Muscle of arm (tissue), 14 donors: ENCODE measurements around the gene AIMP2. TPM values are rescaled to one million over a fixed set of nuclear protein-coding genes. Genes with fewer than 3 reads are reported as not detected.
"Not testable (repeated sequence)": the region's sequence is repeated elsewhere in the genome, so short reads cannot be mapped to it uniquely, and the experiment has no call there.

ENCODE experiments used
- DNase-seq: peaks from one replicate; pipeline ENCODE4 v3.0.0-alpha.2; 2013
- long read RNA-seq, 11 donors: transcript quantifications; one replicate each; lab custom pipeline, GENCODE V29; 2026
- polyA plus RNA-seq, 12 donors: library from polyadenylated mRNA; unstranded; fragments of 120-200 nt; gene quantifications; one replicate each; pipeline ENCODE4 v1.2.1, GENCODE V29; 2013; ENCODE audit not compliant: insufficient read length in 12 of 12

Gene AIMP2
- polyA plus RNA-seq: 10 to 100 TPM in 11 of 12 donors, not detected in 1; 20.6 to 42.3 (median 28.2) TPM
- long read RNA-seq, donor 1, transcript AIMP2-201 (4 exons, 1,225 nt): major isoform, 13 of 80 reads
- long read RNA-seq, donor 1, partial matches to known transcripts: 66 of 80 reads
- long read RNA-seq, donor 1, other reads (novel, unspliced or antisense): 0 of 80 reads
- long read RNA-seq, donor 2, transcript AIMP2-201 (4 exons, 1,225 nt): major isoform, 28 of 34 reads
- long read RNA-seq, donor 2, partial matches to known transcripts: 6 of 34 reads
- long read RNA-seq, donor 2, other reads (novel, unspliced or antisense): 0 of 34 reads
- long read RNA-seq, donor 3, transcript AIMP2-201 (4 exons, 1,225 nt): major isoform, 7 of 10 reads
- long read RNA-seq, donor 3, partial matches to known transcripts: 0 of 10 reads
- long read RNA-seq, donor 3, other reads (novel, unspliced or antisense): 0 of 10 reads
- long read RNA-seq, donor 4, transcript AIMP2-201 (4 exons, 1,225 nt): major isoform, 9 of 25 reads
- long read RNA-seq, donor 4, partial matches to known transcripts: 15 of 25 reads
- long read RNA-seq, donor 4, other reads (novel, unspliced or antisense): 0 of 25 reads
- long read RNA-seq, donor 5, transcript AIMP2-201 (4 exons, 1,225 nt): major isoform, 31 of 34 reads
- long read RNA-seq, donor 5, partial matches to known transcripts: 0 of 34 reads
- long read RNA-seq, donor 5, other reads (novel, unspliced or antisense): 0 of 34 reads
- long read RNA-seq, donor 6, transcript AIMP2-201 (4 exons, 1,225 nt): major isoform, 10 of 50 reads
- long read RNA-seq, donor 6, partial matches to known transcripts: 40 of 50 reads
- long read RNA-seq, donor 6, other reads (novel, unspliced or antisense): 0 of 50 reads
- long read RNA-seq, donor 7, transcript AIMP2-201 (4 exons, 1,225 nt): major isoform, 6 of 27 reads
- long read RNA-seq, donor 7, partial matches to known transcripts: 20 of 27 reads
- long read RNA-seq, donor 7, other reads (novel, unspliced or antisense): 0 of 27 reads
- long read RNA-seq, donor 8, transcript AIMP2-201 (4 exons, 1,225 nt): major isoform, 28 of 54 reads
- long read RNA-seq, donor 8, partial matches to known transcripts: 26 of 54 reads
- long read RNA-seq, donor 8, other reads (novel, unspliced or antisense): 0 of 54 reads
- long read RNA-seq, donor 9, transcript AIMP2-201 (4 exons, 1,225 nt): major isoform, 12 of 20 reads
- long read RNA-seq, donor 9, partial matches to known transcripts: 7 of 20 reads
- long read RNA-seq, donor 9, other reads (novel, unspliced or antisense): 0 of 20 reads
- long read RNA-seq, donor 10, transcript AIMP2-201 (4 exons, 1,225 nt): major isoform, 20 of 65 reads
- long read RNA-seq, donor 10, partial matches to known transcripts: 39 of 65 reads
- long read RNA-seq, donor 10, other reads (novel, unspliced or antisense): 5 of 65 reads
- long read RNA-seq, donor 11, transcript AIMP2-201 (4 exons, 1,225 nt): major isoform, 19 of 26 reads
- long read RNA-seq, donor 11, partial matches to known transcripts: 5 of 26 reads
- long read RNA-seq, donor 11, other reads (novel, unspliced or antisense): 0 of 26 reads

DNA sequence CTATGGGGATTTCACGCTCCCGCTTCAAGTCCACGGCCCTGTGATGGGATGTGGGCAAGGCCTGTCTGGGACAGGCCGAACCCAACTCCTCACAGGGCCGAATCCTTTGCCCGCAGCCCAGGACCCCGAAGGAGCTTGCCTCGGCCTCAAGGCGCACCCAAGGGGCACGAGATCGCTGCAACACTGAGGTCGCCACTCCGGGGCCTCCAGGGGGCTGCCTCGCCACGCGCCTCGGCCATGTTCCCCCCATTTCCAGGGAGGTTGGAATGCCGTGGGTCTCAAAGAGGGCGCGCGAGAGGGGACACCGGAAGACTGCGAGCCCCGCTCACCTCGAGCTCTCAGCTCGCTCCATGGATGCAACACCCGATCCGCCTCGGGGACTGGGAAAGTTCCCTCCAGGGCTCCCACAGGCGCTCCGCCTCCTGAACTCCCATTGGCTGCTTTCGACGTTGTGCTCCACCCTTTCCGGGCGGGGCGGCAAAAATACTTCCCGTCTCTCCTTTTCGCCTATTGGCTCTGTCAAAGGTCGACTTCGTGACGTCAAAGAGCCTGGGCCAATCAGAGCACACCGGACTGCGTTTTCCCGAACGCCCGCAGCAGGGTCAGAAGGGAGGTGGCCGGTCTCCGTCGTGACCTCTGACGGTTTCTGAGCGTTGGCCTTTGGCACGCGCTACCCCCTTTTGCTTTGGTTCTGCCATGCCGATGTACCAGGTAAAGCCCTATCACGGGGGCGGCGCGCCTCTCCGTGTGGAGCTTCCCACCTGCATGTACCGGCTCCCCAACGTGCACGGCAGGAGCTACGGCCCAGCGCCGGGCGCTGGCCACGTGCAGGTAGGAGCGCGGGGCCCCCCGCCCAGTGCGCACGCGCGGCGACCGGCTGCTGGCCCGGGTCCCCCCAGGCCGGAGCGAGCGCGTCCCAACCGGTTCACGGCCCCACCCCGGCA lies at the start of gene AIMP2, which contains the start of gene PMS2:
Gene AIMP2, plus strand, starts transcription at position 605 of the 944 bp plus-strand sequence. Its CDS starts 92 bp downstream, at position 697.
Gene PMS2, minus strand, starts transcription at position 382 of the 944 bp plus-strand sequence. Its CDS starts 30 bp downstream, at position 352.
- peak; percentile 98 for DNase-seq

DNA sequence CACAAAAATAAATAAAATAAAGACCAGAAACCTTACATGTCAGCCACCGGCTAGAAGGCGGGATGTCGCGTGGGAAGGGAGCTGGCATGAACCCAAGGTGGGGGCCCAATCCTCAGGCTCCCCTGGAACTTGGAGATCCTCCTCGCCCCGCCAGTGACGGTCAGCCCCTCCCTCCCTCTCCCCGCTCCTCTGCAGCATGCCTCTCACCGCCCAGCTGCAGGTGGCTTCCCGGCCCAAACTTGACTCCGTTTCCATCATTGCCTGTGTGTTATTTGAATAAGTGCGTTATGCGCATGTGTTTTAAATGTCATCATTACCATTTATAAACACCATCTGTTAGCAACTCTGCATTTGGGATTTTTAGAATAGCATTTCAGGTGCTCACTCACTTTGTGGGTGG lies 45.9 kb upstream of the AIMP2 start:
- DNase-seq: not testable (repeated sequence)

DNA sequence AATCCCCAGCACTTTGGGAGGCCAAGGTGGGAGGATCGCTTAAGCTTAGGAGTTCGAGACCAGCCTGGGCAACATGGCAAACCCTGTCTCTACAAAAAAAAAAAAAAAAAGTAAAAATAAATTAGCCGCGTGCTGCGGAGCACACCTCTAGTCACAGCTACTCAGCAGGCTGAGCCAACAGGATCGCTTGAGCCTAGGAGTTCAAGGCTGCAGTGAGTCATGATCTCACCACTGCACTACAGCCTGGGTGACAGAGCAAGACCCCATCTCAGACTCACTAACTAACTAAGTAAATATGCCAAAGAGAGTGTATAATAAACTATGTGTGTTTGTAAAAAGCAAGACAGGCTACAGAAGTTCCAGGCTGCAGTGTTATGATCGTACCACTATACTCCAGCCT lies 45.3 kb upstream of the AIMP2 start:
- DNase-seq: not testable (repeated sequence)

DNA sequence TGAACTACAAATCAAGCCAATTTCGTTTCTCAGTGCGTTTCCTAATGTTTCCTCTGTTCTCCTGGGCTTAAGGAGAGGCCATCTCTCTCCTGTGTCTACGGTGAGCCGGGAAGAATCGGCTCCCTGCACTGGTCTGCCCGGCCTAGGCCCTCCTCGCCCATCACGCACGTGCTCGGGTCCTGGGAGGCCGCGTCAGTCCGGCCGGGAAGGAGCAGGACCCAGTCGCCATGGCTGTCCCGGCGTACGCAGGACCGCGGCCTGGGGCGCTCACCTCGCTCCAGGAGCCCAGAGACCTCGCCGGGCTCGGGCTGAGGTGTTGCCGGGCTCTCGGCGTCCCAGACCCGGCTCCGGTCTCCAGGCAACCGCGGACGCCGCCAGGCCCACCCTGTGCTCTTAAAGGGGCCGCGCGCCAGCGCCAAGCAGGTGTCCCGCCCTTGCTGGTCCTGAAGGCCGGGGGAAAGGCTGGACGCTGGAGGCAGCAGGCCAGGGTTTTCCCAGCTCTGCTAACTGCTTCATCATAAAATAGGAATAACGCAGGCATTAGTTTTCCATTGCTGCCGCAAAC lies 38.6 kb upstream of the AIMP2 start, which contains the start of gene RSPH10B:
Gene RSPH10B, minus strand, starts transcription at position 343 of the 565 bp plus-strand sequence. CDS start 3,573 bp downstream, outside the sequence.
- not testable (repeated sequence) for DNase-seq

DNA sequence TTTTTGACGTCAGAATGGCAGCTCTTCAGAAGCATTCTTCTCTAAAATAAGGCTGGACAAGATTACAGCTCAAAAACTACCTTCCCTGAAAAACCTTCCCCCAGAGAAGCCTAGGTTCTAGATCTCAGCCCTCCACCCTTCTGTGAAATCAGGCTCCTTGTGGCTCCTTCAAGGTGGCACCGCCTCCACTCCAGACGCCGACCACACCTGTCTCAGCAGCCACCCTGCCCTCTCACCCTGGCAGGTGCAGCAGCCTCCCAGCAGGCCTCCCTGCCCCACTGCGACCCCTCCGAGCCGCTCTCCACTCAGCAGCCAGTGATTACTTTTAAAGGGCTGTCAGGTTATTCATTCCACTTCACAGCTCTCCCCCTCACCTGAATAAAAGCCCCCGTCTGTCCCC lies 35.5 kb upstream of the AIMP2 start:
- DNase-seq: not testable (repeated sequence)

DNA sequence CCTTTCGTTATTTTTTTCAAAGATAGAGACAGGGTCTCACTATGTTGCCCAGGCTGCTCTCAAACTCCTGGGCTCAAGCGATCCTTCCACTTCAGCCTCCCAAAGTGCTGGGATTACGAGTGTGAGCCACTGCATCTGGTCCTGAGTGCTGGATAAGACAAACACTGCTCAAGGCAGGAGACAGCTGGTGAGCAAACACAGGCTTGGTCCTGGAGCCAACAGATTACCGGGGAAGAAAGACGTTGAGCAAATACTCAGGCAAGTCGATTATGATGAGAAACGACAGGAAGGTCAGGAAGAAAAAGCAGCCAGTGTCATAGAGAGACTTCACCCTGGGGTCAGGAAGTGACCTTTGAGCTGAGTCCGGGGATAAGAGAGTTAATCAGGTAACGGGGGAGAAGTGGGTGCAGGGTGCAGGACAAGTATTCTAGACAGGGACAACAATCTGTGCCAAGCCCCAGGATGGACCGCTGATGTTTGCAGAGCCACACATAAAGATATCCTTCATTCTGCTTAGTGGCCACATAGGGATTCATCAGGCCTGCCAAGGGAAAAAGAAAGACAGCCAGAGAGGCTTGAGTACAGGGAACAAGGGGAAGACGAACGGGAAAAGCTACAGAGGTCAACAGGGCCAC lies 29.3 kb upstream of the AIMP2 start:
- DNase-seq: not testable (repeated sequence)

DNA sequence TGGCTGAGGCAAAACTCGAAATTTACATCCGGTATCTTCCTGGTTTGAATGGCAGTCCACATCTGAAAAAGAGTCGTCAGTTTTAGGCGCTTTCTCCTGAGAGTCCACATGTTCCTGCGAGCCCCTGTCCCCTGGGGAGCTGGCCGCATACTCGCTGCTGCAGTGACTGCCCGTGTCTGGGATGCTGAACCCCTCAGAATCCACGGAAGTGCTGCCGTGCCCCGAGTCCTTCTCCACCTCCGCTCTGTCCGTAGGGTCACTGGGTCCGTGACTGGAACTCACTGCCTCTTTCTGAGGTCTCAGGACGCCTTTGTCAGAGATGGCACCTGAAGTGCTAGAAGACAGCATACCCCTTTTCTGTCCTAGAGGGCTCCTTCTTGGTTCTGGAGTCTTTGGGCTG lies 22.0 kb upstream of the AIMP2 start:
- DNase-seq: not testable (repeated sequence)

DNA sequence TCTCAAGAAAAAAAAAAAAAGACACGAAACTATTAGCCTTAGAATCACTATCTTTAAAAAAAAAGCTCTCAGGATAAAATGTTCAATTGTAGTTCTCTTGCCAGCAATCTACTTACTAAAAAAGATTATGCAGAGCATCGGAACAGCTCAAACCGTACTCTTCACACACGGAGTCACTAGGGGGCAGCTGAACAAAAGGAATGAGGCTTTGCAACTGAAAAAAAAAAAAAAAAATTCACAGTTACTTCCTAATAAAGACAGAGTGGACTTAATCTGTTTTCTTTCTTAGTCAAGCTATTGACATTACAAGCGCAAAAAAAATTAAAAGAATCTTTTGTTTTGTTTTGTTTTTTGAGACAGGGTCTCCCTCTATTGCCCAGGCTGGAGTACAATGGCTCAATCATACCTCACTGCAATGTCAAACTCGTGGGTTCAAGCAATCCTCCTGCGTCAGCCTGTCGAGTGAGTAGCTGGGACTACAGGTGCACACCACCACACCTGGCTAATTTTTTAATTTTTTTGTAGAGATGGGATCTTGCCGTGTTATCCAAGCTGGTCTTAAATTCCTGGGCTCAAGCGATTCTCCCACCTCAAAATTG lies 11.8 kb upstream of the AIMP2 start:
- DNase-seq: peak; percentile 63

DNA sequence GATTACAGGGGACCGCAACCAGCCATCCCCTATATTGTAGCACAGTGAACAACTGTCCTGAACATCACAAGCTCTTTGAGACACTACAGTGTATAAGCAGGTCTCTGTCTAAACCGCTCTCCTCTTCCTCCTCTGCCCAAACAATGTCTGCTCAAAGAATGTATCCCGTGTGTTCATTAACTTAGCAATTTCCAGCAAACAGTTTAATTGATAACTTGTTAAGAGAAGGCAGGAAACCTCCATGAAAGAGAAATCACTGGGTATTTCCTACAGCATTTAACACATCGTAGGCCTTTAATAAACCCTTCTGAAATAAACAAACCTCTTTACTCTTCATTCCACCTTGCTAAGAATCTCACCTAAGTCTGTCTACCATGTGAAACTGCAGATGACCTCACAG lies 1.7 kb upstream of the AIMP2 start:
- DNase-seq: no peak

DNA sequence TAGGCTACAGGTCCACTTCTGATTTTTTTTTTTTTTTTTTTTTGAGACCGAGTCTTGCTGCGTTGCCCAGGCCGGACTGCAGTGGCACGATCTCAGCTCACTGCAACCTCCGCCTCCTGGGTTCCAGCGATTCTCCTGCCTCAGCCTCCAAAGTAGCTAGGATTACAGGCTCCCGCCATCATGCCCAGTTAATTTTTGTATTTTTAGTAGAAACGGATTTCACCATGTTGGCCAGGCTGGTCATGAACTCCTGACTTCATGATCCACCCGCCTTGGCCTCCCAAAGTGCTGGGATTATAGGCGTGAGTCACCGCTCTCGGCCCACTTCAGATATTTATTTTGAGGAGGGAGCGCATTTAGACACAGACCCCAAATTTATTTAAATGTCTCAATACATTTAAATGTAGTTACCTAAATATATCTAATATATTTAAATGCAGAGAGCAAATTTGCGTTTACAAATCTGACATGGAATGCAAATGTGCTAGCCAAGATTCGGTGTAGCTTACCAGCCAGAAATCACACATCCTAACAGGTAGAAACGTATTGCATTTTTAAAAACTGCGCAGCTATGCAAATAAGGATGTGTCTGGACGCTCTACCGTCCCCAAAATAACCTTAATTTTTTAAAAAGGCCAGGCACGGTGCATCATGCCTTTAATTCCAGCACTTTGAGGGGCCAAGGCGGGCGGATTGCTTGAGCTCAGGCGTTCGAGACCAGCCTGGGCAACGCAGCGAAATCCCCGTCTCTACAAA lies 1.1 kb upstream of the AIMP2 start:
- not testable (repeated sequence) for DNase-seq

DNA sequence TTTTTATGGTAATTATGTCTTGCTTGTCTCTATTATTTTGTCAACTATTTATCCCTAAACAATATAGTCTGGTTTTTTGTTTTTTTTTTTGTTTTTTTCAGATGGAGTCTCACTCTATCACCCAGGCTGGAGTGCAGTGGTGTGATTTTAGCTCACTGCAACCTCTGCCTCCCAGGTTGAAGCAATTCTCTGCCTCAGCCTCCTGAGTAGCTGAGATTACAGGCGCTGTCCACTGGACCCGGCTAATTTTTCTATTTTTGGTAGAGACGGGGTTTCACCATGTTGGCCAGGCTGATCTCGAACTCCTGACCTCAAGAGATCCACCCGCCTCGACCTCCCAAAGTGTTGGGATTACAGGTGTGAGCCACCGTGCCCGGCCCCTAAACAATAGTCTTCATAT lies 1.3 kb downstream of the AIMP2 start:
- DNase-seq: not testable (repeated sequence)

DNA sequence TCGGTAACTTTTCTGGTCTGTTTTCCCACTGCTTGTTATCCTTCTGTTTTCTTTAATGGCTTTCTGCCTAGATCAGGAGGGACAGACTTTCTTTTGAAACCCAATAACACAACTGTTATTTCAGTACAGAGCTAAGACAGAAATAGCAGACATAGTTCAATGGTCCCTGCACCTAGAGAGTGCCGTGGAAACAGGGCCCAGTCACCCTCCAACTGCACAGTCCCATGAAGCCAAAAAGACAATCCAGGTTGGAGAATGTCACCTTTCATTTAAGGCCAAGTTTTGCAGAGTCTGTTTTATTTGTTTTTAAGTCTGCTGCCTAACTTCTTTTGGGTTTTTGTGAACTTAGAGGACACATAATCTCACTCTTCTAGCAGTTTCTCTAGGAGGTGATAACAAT lies 2.5 kb downstream of the AIMP2 start:
- DNase-seq: no peak

DNA sequence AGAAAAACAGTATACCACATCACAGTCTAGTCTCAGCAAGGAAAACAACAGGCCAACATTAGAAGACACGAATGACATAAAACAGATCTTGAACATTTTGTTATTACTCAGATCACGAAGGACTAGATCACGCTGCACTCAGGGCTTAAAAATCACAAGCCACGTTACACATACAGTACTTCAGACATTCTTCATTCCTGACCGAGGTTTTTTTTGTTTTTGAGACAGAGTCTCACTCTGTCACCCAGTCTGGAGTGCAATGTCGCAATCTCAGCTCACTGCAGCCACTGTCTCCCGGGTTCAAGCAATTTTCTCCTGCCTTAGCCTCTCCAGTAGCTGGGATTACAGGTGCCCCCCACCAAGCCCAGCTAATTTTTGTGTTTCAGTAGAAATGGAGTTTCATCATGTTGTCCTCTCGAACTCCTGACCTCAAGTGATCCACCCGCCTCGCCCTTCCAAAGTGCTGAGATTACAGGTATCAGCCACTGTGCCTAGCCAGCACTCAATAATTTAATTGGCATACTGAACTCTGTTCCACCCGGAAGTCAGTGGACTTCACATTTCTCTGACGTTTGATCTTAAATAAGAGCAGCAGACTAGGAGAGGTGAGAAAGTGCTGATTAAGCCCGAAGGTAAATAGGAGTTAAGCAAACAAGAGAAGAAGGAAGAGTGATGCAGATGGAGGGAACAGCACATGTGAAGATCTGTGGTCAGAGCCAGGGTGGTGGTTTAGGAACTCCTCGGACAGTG lies 3.5 kb downstream of the AIMP2 start:
- DNase-seq: no peak

DNA sequence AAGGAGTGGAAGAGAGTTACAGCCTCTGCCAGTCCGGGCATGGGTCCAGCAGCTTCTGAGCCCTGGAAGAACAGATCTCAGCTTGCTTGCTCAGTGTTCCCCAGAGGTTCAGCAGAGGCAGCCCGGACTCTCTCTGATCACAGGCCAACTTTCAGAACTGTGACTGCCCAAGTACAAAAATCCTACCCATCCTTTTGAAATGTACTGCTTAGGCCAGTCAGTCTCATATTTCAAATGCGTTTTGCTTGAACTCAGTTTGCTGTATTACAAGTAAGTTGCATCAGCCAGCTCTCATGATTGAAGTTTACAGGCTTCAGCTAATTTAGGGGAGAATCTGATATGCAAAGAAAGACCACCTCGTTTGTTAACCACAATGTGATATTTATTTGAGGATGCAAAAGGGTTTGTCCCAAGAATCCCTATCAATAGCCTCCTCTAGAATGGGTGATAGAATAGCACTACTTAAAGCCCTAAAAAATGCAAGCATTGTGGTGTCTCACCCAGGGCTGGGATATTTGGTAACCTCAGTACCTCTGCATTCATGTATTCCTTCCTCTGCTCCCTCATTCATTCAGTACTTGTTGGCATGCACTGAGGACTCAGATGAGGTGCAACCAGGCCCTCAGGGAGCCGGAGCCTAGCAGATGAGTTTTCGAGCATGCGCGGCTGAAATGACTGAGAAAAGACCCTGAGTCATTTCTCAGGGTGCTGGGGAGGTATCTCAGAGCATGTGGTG lies 7.0 kb downstream of the AIMP2 start:
- peak; percentile 64 for DNase-seq

DNA sequence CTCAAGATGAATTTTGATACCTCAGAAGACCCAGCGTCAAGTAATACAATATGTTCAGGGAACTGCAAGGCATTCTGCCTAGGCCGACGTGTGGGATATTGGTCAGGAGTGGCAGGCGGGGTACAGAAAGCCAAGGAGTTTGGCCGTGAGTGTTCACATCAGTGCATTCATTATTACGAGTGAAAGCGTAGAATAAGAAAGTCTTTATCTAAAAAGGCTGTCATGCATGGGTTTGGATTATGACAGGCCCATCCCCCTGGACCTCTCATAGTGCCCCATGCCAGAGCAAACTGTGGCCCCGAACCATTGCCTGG lies 7.5 kb downstream of the AIMP2 start:
- no peak for DNase-seq
